ENCODE results near the gene DEGS1. TPM values are rescaled to one million over a fixed set of nuclear protein-coding genes. Genes with fewer than 3 reads are reported as not detected.

The DEGS1 gene
- polyA plus RNA-seq (40.6 and 53.7 TPM in 2 replicates), polyA minus RNA-seq (44.7 and 52.1 TPM in 2 replicates)

DNA sequence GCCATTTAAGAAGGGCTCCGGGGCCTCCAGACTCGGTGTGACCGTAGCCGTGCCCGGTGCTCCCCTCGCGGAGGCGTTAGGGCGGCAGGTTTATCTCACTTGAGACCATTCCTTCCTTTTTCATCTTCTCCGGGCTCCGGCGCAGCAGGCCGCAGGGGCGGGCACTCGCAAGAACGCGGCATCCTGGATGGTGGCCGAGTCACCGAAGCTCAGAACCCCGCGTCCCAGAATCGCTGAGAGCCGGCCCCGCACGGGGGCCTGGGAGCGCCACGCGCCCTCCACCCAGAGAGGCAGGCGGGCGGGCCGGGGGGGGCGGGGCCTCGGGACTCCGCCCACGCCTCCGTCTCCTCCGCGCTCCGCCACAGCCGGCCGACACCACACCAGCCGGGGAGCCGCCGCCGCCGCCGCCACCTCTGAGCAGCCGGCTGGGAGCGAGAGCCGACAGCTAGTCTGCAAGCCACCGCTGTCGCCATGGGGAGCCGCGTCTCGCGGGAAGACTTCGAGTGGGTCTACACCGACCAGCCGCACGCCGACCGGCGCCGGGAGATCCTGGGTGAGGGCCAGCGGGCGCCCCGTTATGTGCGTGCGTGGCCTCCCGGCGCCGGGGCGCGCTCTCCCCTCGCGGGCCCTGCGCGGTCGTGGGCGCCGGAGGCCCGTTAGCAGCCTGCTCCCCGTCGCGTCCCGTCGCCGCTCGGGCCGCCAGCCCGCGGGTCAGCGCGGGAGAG lies at the start of gene DEGS1:
DEGS1 (plus strand) TSS at position 375 of the 725 bp plus-strand sequence; CDS start at position 472, 97 bp downstream.
- H3K4me3 ChIP-seq (ENCODE audit: low read length), result peak within 1 kb of the TSS; percentile 93
- H3K9ac ChIP-seq (ENCODE audit: low read length), result peak within 1 kb of the TSS; percentile 95
- H3K79me2 ChIP-seq (replicated peaks; ENCODE audit: insufficient read depth, low read length), result peaks cover 41% of the 10 kb centered on the region
- peak within 1 kb of the TSS; percentile 89 for H3K27ac ChIP-seq (ENCODE audit: low read length)
- no peaks in the 10 kb centered on the region for H4K20me1 ChIP-seq (ENCODE audit: insufficient read depth)
- no peaks in the 10 kb centered on the region for H3K9me3 ChIP-seq (ENCODE audit: low read length)
- H3F3A ChIP-seq (ENCODE audit: insufficient read depth, low read length, poor library complexity, severe bottlenecking), result no peaks in the 10 kb centered on the region
- H3K36me3 ChIP-seq (ENCODE audit: insufficient read depth, low read length), result no peaks in the 10 kb centered on the region
- H3K9me2 ChIP-seq (ENCODE audit: insufficient read depth, low read length), result no peaks in the 10 kb centered on the region
- peak within 1 kb of the TSS; percentile 84 for H2AFZ ChIP-seq (ENCODE audit: low read depth, low read length)
- peak within 1 kb of the TSS; percentile 76 for H3K4me2 ChIP-seq (ENCODE audit: low read length)
- H3K27me3 ChIP-seq (ENCODE audit: insufficient read depth, low read depth, low read length), result no peaks in the 10 kb centered on the region
- TF ChIP-seq MXI1 (conservative IDR thresholded peaks at IDR 0.05; ENCODE audit: poor library complexity, severe bottlenecking), result peak; percentile 77
- TF ChIP-seq, protein P1, sequence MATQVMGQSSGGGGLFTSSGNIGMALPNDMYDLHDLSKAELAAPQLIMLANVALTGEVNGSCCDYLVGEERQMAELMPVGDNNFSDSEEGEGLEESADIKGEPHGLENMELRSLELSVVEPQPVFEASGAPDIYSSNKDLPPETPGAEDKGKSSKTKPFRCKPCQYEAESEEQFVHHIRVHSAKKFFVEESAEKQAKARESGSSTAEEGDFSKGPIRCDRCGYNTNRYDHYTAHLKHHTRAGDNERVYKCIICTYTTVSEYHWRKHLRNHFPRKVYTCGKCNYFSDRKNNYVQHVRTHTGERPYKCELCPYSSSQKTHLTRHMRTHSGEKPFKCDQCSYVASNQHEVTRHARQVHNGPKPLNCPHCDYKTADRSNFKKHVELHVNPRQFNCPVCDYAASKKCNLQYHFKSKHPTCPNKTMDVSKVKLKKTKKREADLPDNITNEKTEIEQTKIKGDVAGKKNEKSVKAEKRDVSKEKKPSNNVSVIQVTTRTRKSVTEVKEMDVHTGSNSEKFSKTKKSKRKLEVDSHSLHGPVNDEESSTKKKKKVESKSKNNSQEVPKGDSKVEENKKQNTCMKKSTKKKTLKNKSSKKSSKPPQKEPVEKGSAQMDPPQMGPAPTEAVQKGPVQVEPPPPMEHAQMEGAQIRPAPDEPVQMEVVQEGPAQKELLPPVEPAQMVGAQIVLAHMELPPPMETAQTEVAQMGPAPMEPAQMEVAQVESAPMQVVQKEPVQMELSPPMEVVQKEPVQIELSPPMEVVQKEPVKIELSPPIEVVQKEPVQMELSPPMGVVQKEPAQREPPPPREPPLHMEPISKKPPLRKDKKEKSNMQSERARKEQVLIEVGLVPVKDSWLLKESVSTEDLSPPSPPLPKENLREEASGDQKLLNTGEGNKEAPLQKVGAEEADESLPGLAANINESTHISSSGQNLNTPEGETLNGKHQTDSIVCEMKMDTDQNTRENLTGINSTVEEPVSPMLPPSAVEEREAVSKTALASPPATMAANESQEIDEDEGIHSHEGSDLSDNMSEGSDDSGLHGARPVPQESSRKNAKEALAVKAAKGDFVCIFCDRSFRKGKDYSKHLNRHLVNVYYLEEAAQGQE (IDR thresholded peaks at IDR 0.05; ENCODE audit: borderline replicate concordance), result peak; percentile 57
- peak; percentile 71 for TF ChIP-seq TAF1 (IDR thresholded peaks at IDR 0.05; ENCODE audit: low read depth)
- peak; percentile 95 for TF ChIP-seq POLR2AphosphoS5 (IDR thresholded peaks at IDR 0.05)
- TF ChIP-seq, protein P2, sequence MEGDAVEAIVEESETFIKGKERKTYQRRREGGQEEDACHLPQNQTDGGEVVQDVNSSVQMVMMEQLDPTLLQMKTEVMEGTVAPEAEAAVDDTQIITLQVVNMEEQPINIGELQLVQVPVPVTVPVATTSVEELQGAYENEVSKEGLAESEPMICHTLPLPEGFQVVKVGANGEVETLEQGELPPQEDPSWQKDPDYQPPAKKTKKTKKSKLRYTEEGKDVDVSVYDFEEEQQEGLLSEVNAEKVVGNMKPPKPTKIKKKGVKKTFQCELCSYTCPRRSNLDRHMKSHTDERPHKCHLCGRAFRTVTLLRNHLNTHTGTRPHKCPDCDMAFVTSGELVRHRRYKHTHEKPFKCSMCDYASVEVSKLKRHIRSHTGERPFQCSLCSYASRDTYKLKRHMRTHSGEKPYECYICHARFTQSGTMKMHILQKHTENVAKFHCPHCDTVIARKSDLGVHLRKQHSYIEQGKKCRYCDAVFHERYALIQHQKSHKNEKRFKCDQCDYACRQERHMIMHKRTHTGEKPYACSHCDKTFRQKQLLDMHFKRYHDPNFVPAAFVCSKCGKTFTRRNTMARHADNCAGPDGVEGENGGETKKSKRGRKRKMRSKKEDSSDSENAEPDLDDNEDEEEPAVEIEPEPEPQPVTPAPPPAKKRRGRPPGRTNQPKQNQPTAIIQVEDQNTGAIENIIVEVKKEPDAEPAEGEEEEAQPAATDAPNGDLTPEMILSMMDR (IDR thresholded peaks at IDR 0.05; ENCODE audit: poor library complexity, severe bottlenecking), result no peak
- TF ChIP-seq EP300 (conservative IDR thresholded peaks at IDR 0.05; ENCODE audit: poor library complexity, severe bottlenecking), result peak; percentile 22
- TF ChIP-seq RAD21 (conservative IDR thresholded peaks at IDR 0.05), result no peak
- no peak for TF ChIP-seq EZH2 (IDR thresholded peaks at IDR 0.05; ENCODE audit: borderline replicate concordance, insufficient read depth, low read length, poor library complexity, severe bottlenecking)
- peak; percentile 30 for TF ChIP-seq SMC3 (conservative IDR thresholded peaks at IDR 0.05; ENCODE audit: poor library complexity)

DNA sequence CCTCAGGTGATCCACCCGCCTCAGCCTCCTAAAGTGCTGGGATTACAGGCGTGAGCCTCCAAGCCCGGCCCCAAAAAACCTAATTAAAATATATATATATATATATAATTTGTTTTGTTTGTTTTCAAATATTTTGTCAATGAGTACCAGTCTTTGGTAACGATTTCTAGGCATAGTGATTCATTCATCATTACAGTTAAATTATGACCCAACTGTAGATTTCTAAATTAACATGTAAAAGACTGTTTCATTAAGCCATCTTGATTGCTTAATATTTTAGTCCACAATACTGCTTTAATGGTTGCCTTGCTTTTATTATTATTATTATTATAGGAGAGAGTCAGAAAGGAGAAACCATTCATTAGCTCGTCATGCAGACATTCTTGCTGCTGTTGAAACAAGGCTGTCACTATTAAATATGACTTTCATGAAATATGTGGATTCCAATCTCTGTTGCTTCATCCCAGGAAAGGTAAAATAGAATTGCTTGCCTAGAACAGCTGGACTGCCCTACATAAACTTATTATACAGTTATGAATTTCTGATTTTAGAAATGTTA lies 49.2 kb upstream of the DEGS1 start:
- no peak overlapping the region for H3K4me2 ChIP-seq (ENCODE audit: low read length)
- peaks cover 9% of the 10 kb centered on the region for H3K9me3 ChIP-seq (ENCODE audit: low read length)
- H2AFZ ChIP-seq (ENCODE audit: low read depth, low read length), result no peak overlapping the region
- H3K27ac ChIP-seq (ENCODE audit: low read length), result no peak overlapping the region
- H3K4me3 ChIP-seq (ENCODE audit: low read length), result no peak overlapping the region
- no peaks in the 10 kb centered on the region for H3K27me3 ChIP-seq (ENCODE audit: insufficient read depth, low read depth, low read length)
- H3K36me3 ChIP-seq (ENCODE audit: insufficient read depth, low read length), result peaks cover 15% of the 10 kb centered on the region
- TF ChIP-seq EZH2 (IDR thresholded peaks at IDR 0.05; ENCODE audit: borderline replicate concordance, insufficient read depth, low read length, poor library complexity, severe bottlenecking) (no peak), RAD21 (conservative IDR thresholded peaks at IDR 0.05) (no peak), TAF1 (IDR thresholded peaks at IDR 0.05; ENCODE audit: low read depth) (no peak), SMC3 (conservative IDR thresholded peaks at IDR 0.05; ENCODE audit: poor library complexity) (no peak), EP300 (conservative IDR thresholded peaks at IDR 0.05; ENCODE audit: poor library complexity, severe bottlenecking) (no peak), POLR2AphosphoS5 (IDR thresholded peaks at IDR 0.05) (no peak), MXI1 (conservative IDR thresholded peaks at IDR 0.05; ENCODE audit: poor library complexity, severe bottlenecking) (no peak)
- TF ChIP-seq, protein P2 (IDR thresholded peaks at IDR 0.05; ENCODE audit: poor library complexity, severe bottlenecking), result no peak
- TF ChIP-seq, protein P1 (IDR thresholded peaks at IDR 0.05; ENCODE audit: borderline replicate concordance), result no peak
- H3K79me2 ChIP-seq (replicated peaks; ENCODE audit: insufficient read depth, low read length), result no peaks in the 10 kb centered on the region
- no peaks in the 10 kb centered on the region for H3K9me2 ChIP-seq (ENCODE audit: insufficient read depth, low read length)
- H3K9ac ChIP-seq (ENCODE audit: low read length), result no peak overlapping the region
- H4K20me1 ChIP-seq (ENCODE audit: insufficient read depth), result no peaks in the 10 kb centered on the region
- no peaks in the 10 kb centered on the region for H3F3A ChIP-seq (ENCODE audit: insufficient read depth, low read length, poor library complexity, severe bottlenecking)

All from neural cell (in vitro differentiated cells).